ENCODE results near the gene IFI6.

IFI6 gene

DNA sequence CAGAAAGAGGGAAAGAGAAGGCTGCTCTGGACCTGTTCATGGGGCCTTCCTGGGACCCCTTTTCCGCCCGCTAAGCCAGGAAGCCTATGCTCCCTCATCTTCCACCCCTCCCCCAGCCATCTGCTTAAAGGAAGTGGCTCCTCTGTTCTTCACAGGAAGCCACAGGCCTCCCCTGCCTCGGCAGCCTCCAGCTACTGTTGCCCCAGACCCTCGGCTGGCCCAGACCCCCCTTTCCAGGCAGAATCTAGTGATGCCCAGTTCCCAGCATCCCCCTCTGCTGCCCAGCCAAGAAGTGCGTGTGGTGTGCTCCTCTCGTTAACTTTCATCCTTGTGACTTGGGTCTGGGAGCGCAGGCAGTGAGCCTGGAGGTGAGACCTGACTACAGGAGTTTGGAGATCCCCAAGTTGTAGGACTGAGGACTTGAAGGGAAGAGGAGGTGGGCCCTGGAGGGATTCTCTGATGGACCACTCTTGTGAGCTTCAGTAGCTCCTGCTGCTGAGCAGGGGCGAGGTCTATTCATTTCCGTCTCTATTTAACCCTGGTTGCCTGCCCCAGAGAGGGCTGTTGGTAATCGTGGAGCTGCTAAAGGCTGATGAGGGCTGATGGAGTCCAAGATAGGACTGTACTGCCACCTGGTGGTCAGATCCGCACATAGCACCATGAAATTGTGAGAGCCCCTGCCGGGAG, 9.1 kb downstream of the IFI6 start:
- TF ChIP-seq TAF1 (IDR thresholded peaks at IDR 0.05; ENCODE audit: low read depth, low read length) (peak; percentile 34; the same call in 1 of the 2 replicates), PAX5 (IDR thresholded peaks at IDR 0.05; ENCODE audit: insufficient read depth, low read length, severe bottlenecking) (no peak), SPI1 (IDR thresholded peaks at IDR 0.05; ENCODE audit: low read depth, low read length) (peak; percentile 67), POU2F2 (IDR thresholded peaks at IDR 0.05; ENCODE audit: low read depth, low read length) (no peak), POLR2AphosphoS5 (IDR thresholded peaks at IDR 0.05; ENCODE audit: low read depth, low read length) (no peak), POLR2A (IDR thresholded peaks at IDR 0.05; ENCODE audit: low read depth, low read length) (0 out of 2 replicates have a peak, but pooled peaks have one; percentile 36)
- FAIRE-seq, result peak; percentile 94
- DNase-seq (ENCODE audit: insufficient read length, low spot score), result peak; percentile 54

DNA sequence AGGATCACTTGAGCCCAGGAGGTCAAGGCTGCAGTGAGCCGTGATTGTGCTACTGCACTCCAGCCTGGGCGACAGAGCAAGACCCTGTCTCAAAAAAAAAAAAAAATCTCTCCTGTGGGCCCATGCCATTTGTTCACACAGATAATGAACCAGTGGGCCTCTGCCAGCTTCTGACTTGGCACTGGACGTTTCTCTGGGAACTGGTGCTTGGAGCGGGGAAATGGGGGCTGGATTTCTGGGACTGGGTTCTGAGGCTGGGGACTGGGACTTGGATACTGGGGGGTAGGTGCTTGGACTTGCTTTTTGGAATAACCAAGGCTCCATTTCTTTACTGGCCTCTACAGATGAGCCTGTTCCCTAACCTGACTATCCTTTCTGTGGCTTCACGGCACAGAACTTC, 9.7 kb downstream of the IFI6 start:
- DNase-seq (ENCODE audit: insufficient read length, low spot score) (no peak), FAIRE-seq (peak; percentile 55)
- TF ChIP-seq SPI1 (IDR thresholded peaks at IDR 0.05; ENCODE audit: low read depth, low read length), result no peak
- no peak for TF ChIP-seq PAX5 (IDR thresholded peaks at IDR 0.05; ENCODE audit: insufficient read depth, low read length, severe bottlenecking)
- TF ChIP-seq TAF1 (IDR thresholded peaks at IDR 0.05; ENCODE audit: low read depth, low read length), result no peak
- TF ChIP-seq POLR2A (IDR thresholded peaks at IDR 0.05; ENCODE audit: low read depth, low read length), result no peak
- no peak for TF ChIP-seq POLR2AphosphoS5 (IDR thresholded peaks at IDR 0.05; ENCODE audit: low read depth, low read length)
- TF ChIP-seq POU2F2 (IDR thresholded peaks at IDR 0.05; ENCODE audit: low read depth, low read length), result no peak

DNA sequence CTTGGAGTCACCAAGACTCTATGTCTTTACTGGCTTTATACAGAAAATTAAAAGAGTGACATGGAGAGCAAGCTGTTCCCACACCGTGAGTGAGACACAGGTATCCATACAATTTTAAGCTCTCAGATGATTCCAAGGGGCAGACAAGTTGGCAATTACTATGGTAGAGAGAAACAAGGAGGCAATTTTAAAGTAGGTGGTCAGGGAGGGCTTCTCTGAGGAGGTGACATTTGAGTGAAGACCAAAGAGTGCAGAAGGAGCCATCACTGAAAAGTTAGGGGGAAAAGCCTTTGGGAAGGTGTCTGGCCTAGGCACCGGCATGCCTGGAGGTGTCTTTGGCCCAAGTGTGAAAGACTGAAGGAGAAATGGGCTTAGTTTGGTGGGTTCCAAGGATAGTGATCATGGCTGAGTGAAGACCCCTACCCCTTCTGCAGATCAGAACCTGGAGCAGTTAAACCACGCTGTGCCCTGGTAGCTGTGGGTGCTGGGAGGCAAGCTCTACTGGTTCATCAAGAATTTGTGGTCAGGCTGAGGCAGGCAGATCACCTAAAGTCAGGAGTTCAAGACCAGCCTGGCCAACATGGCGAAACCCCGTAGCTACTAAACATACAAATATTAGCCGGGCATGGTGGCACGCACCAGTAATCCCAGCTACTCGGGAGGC, 10.4 kb downstream of the IFI6 start:
- DNase-seq (ENCODE audit: insufficient read length, low spot score) (no peak), FAIRE-seq (no peak)
- no peak for TF ChIP-seq SPI1 (IDR thresholded peaks at IDR 0.05; ENCODE audit: low read depth, low read length)
- TF ChIP-seq POLR2A (IDR thresholded peaks at IDR 0.05; ENCODE audit: low read depth, low read length), result no peak
- no peak for TF ChIP-seq PAX5 (IDR thresholded peaks at IDR 0.05; ENCODE audit: insufficient read depth, low read length, severe bottlenecking)
- TF ChIP-seq POU2F2 (IDR thresholded peaks at IDR 0.05; ENCODE audit: low read depth, low read length), result no peak
- TF ChIP-seq TAF1 (IDR thresholded peaks at IDR 0.05; ENCODE audit: low read depth, low read length), result no peak
- TF ChIP-seq POLR2AphosphoS5 (IDR thresholded peaks at IDR 0.05; ENCODE audit: low read depth, low read length), result no peak

DNA sequence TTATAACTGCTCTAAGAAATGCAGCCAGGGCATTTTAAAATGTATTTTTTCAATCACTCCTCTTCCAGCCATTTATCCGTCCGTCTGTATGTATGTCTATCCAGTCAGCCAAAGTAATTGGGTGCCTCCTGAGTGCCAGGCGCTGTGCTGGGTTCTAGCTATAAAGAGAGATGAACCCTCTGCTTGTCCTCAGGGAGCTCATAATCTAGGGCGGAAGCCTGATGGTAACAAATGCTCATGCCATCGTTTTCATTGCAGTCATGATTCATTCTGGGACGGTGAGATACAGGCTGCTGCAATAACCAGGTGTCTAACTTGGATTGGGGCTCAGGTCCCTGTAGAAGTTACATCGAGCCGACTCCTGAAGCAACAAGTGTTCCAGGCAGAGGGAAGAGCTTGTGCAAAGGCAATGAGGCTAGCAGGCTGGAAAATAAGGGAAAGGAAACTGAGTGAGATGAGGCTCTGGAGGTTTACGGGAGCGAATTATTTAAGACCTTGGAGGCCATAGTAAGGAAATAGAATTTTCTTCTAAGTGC, 11.6 kb downstream of the IFI6 start:
- FAIRE-seq, result no peak
- TF ChIP-seq POLR2A (IDR thresholded peaks at IDR 0.05; ENCODE audit: low read depth, low read length), result no peak
- TF ChIP-seq POLR2AphosphoS5 (IDR thresholded peaks at IDR 0.05; ENCODE audit: low read depth, low read length), result no peak
- no peak for TF ChIP-seq SPI1 (IDR thresholded peaks at IDR 0.05; ENCODE audit: low read depth, low read length)
- no peak for TF ChIP-seq TAF1 (IDR thresholded peaks at IDR 0.05; ENCODE audit: low read depth, low read length)
- no peak for TF ChIP-seq POU2F2 (IDR thresholded peaks at IDR 0.05; ENCODE audit: low read depth, low read length)
- TF ChIP-seq PAX5 (IDR thresholded peaks at IDR 0.05; ENCODE audit: insufficient read depth, low read length, severe bottlenecking), result no peak
- DNase-seq (ENCODE audit: insufficient read length, low spot score), result no peak

DNA sequence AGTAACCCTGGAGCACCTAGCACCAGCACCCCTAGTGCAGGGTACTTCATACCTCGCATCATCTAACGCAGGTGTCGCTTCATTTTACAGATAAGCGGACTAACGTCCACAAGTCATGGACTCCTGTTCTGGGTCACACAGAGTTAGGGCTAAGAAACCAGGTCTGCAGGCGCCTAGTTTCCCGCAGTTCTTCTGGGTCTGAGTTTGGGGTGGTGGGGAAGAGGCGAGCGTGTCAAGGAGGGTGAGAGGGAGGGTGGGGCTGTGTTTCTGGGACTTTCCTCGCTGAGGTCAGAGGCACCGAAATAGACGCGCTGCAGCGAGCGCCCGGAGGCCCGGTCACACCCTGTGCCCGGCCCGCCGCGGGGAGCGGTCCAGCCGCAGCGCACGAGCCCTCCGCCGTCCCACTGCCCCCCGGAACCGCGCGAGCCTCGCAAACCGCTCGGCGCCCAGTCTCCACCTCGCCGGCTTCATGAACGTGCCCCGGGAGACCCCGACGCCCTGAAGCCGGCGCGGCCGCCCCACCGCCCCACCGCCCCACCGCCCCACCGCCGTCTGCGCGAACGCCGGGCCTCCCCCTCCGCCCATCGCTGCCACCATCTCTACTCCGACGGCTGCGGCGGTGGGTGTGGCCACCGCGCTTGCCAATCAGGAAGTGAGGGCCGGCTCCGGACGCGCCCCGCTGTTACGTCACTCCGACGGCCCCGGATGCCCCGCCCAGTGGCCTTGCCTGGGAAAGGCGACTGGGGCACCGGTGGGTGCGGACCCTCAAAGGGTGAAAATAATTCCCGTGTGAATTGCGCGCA, 12.3 kb downstream of the IFI6 start:
- peak; percentile 63 for DNase-seq (ENCODE audit: insufficient read length, low spot score)

DNA sequence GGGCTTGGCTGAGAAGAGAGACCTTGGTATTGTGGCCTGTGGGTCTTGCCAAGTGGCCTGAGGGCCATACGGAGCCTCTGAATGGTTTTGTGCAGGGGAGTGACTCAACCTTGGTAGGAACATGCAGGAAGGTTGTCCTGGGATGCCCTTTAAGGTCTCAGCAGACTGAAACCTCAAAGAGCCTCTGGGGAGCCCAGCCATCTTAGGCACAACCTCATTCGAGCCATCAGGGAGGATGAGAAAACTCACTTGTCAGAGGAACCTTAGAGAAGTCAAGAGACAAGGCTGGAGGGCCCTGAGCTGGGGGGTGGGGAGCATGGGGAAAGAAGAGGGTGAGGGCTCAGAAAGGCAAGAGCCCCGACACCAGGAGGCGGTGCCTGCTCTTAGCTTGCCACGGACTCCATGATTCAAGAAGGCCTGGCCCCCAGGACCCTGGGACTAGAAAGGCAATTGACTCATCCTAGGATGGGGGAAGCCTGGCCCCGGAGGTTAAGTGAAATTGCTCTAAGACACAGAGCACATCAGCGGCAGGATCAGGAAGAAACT, 13.0 kb downstream of the IFI6 start:
- TF ChIP-seq POU2F2 (IDR thresholded peaks at IDR 0.05; ENCODE audit: low read depth, low read length) (no peak), POLR2AphosphoS5 (IDR thresholded peaks at IDR 0.05; ENCODE audit: low read depth, low read length) (0 out of 2 replicates have a peak, but pooled peaks have one; percentile 36)
- FAIRE-seq, result no peak

More for the DNA sequence above, 12.3 kb downstream of the IFI6 start:
- FAIRE-seq, result peak; percentile 98
- no peak; the same call in 1 of the 2 replicates for TF ChIP-seq POU2F2 (IDR thresholded peaks at IDR 0.05; ENCODE audit: low read depth, low read length)
- TF ChIP-seq TAF1 (IDR thresholded peaks at IDR 0.05; ENCODE audit: low read depth, low read length), result no peak; the same call in 1 of the 2 replicates
- TF ChIP-seq POLR2AphosphoS5 (IDR thresholded peaks at IDR 0.05; ENCODE audit: low read depth, low read length), result peak; percentile 80
- peak; percentile 31; the same call in 1 of the 2 replicates for TF ChIP-seq SPI1 (IDR thresholded peaks at IDR 0.05; ENCODE audit: low read depth, low read length)
- TF ChIP-seq POLR2A (IDR thresholded peaks at IDR 0.05; ENCODE audit: low read depth, low read length), result peak; percentile 82
- TF ChIP-seq PAX5 (IDR thresholded peaks at IDR 0.05; ENCODE audit: insufficient read depth, low read length, severe bottlenecking), result peak; percentile 81

DNA sequence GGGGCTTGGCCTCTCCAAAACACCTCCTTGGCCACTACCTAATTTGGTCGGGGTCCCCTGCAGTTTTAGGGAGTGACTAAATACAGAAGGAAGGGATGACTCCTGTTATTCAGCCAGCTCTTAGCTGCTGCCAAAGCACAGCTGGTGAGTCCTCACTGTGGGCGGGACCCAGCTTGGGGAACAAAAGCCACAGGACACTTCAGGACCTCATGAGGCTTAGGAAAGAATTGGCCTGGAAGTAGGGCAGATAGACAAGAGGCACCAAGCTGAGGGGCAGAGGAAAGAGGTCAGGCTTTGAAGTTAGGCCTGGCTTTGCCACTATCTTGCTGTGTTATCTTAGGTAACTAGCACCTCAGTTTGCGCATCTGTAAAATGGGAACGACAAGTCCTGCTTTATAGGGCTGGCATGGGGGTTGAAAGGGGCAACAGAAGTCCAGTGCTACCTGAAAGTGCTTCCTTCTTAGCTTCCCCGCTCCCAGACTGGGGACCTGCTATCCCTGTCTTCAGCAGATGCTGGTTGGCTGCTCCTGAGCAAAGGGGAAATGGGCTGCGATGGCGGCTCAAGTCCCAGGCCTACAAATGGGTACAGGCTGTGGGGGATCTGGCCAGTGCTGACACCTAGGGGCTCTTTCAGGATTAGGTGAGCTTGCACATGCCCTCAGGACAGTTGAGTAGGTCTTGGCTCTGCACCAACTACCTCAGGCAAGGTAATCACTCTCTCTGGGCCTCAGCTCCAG, 15.7 kb downstream of the IFI6 start:
- TF ChIP-seq POU2F2 (IDR thresholded peaks at IDR 0.05; ENCODE audit: low read depth, low read length) (no peak), SPI1 (IDR thresholded peaks at IDR 0.05; ENCODE audit: low read depth, low read length) (peak; percentile 28; the same call in 1 of the 2 replicates)

More for the DNA sequence above, 13.0 kb downstream of the IFI6 start:
- DNase-seq (ENCODE audit: insufficient read length, low spot score), result no peak

DNA sequence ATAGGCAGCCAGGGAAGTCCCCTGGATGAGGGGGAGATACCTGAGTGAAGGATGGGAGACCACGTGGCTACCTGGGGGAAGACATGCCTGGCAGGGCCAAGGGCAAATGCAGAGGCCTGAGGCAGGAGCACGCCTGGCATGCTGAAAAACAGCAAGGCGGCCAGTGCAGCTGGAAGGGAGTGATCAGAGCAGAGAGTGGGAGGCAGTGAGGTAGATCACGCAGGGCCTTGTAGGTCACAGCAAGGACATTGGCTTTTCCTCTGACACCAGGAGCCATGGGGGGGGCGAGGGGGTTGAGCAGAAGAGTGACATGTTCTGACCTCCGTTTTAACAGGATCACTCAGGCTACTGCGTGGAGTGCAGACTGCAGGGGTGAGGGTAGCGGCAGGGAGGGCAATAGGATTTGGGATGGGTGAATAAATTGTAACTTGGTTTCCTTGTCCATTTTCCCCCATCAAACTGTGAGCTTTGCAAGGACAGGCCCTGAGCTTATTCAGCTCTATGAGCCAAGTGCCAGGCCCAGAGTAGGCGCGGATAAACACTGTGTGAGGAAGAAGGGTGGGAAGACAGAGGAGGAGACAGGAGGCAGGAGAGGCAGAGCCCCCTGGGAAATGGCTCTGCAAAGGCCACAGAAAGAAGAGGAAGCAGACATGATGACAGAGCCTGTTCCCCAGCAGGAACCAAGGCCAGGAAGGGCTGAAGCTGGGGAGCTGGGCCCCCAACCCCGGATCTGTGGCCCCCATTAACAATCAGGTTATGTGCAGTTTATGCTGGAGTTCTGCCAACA, 16.6 kb downstream of the IFI6 start:
- DNase-seq (ENCODE audit: insufficient read length, low spot score), result no peak
- TF ChIP-seq POLR2AphosphoS5 (IDR thresholded peaks at IDR 0.05; ENCODE audit: low read depth, low read length), result no peak
- peak; percentile 28 for FAIRE-seq

More for the DNA sequence above, 15.7 kb downstream of the IFI6 start:
- DNase-seq (ENCODE audit: insufficient read length, low spot score), result no peak
- peak; percentile 90 for FAIRE-seq
